ENCODE results near the gene SPAG6. TPM values are rescaled to one million over a fixed set of nuclear protein-coding genes. Genes with fewer than 3 reads are reported as not detected.

The SPAG6 gene
- total and polyA plus RNA-seq, 8 donors = 0.08 to 1.3 (median 0.41) TPM; not detected in 1

- WGBS, 2 donors = 1% methylated on average over 40 to 57 of the region's 57 CpGs
- no peak for TF ChIP-seq CTCF (IDR thresholded peaks at IDR 0.05)
- peaks cover 0 to 5% (median 0%) of the 10 kb centered on the region in 4 donors for H3K27me3 ChIP-seq
- intact Hi-C loops (cut with DNase I) = no loop called here
- FAIRE-seq = no peak
- peak; percentile 29 to 75 (median 48) for DNase-seq
- peaks cover 17 to 27% (median 22%) of the 10 kb centered on the region in 3 donors for H3K4me1 ChIP-seq
- no peaks in the 10 kb centered on the region for H3K9me3 ChIP-seq
- H3K36me3 ChIP-seq = no peaks in the 10 kb centered on the region
- ATAC-seq = peak in 1 of 4 donors; percentile 1
- H3K4me3 ChIP-seq = peak overlapping the region; percentile 23 to 86 (median 52)
- peak overlapping the region in 1 of 4 donors; percentile 21 for H3K27ac ChIP-seq
Measured at GRCh38 chr10:22321924-22322640, 23.2 kb upstream of the SPAG6 start.

GRCh38 chr10:22322641-22323160, 22.6 kb upstream of the SPAG6 start:
- no peak for FAIRE-seq
- intact Hi-C loops (cut with DNase I) = no loop called here
- no peak for ATAC-seq
- no peaks in the 10 kb centered on the region for H3K9me3 ChIP-seq
- TF ChIP-seq CTCF (IDR thresholded peaks at IDR 0.05) = no peak
- H3K4me3 ChIP-seq = peak overlapping the region; percentile 23 to 86 (median 52)
- 54% methylated on average over 5 of the region's 5 CpGs for WGBS, 2 donors
- no peak overlapping the region for H3K27ac ChIP-seq
- H3K4me1 ChIP-seq = peaks cover 11 to 24% (median 16%) of the 10 kb centered on the region in 3 donors
- H3K36me3 ChIP-seq = no peaks in the 10 kb centered on the region
- H3K27me3 ChIP-seq = peaks cover 0 to 5% (median 0%) of the 10 kb centered on the region in 4 donors
- no peak for DNase-seq

GRCh38 chr10:22323538-22324305, 21.6 kb upstream of the SPAG6 start:
- no peak for TF ChIP-seq CTCF (IDR thresholded peaks at IDR 0.05)
- Histone ChIP-seq H3K27me3 (peaks cover 0 to 5% (median 0%) of the 10 kb centered on the region in 4 donors), H3K27ac (no peak overlapping the region), H3K4me1 (peaks cover 7 to 24% (median 13%) of the 10 kb centered on the region in 3 donors), H3K36me3 (no peaks in the 10 kb centered on the region), H3K9me3 (no peaks in the 10 kb centered on the region), H3K4me3 (no peak overlapping the region)
- DNase-seq (no peak), FAIRE-seq (no peak), ATAC-seq (no peak)
- intact Hi-C loops (cut with DNase I) = no loop called here
- WGBS, 2 donors = 43 to 48% methylated on average over 5 of the region's 5 CpGs

GRCh38 chr10:22324413-22324812, 20.9 kb upstream of the SPAG6 start:
- ATAC-seq = no peak
- H3K36me3 ChIP-seq = peaks cover 0 to 6% (median 1%) of the 10 kb centered on the region in 3 donors
- WGBS, 2 donors = 53 to 71% methylated on average over 4 of the region's 4 CpGs
- intact Hi-C loops (cut with DNase I) = no loop called here
- no peak for DNase-seq
- H3K4me1 ChIP-seq = peaks cover 7 to 24% (median 13%) of the 10 kb centered on the region in 3 donors
- no peak for FAIRE-seq
- H3K9me3 ChIP-seq = no peaks in the 10 kb centered on the region
- H3K4me3 ChIP-seq = peak overlapping the region in 2 of 4 donors; percentile 55 to 62
- H3K27me3 ChIP-seq = peaks cover 0 to 5% (median 0%) of the 10 kb centered on the region in 4 donors
- TF ChIP-seq CTCF (IDR thresholded peaks at IDR 0.05) = no peak
- H3K27ac ChIP-seq = no peak overlapping the region

All from pancreas (tissue), 10 donors.